PC-3 (cell line): ENCODE results near the gene HNRNPM. TPM values are rescaled to one million over a fixed set of nuclear protein-coding genes. Genes with fewer than 3 reads are reported as not detected.

Experiments
- ATAC-seq: fragments of 200-7000 bp; cut with Tn5 transposase; 2 replicates; pipeline ENCODE4 v1.9.1; 2020; ENCODE audit warnings: mild to moderate bottlenecking, moderate library complexity
- BruUV-seq: library from RNA; stranded (reverse); fragments of 400-500 nt; replicated peaks from 2 replicates; lab custom pipeline; 2021; lab: Mats Ljungman, UMichigan
- CTCF ChIA-PET: fragments of 300-600 bp; sonication (Branson Sonifier 250); formaldehyde crosslinking; loops from one replicate; lab custom pipeline; 2022; ENCODE audit warnings: antibody characterized with exemption; lab: Charles Lee
- POLR2A ChIA-PET: fragments of 300-600 bp; sonication (Branson Sonifier 250); formaldehyde crosslinking; loops from one replicate; lab custom pipeline; 2022; ENCODE audit warnings: antibody characterized with exemption; ENCODE audit not compliant: unreplicated experiment; lab: Charles Lee
- DNase-seq: peaks from one replicate; pipeline ENCODE4 v3.0.0-alpha.2; 2015
- H2AFZ ChIP-seq: fragments of 300-600 bp; sonication (generic); 2 replicates; pipeline ENCODE4 v1.6.0; 2016; ENCODE audit warnings: antibody characterized with exemption, low read length
- H3F3A ChIP-seq: fragments of 300-600 bp; sonication (generic); one replicate; pipeline ENCODE4 v1.6.0; 2017; ENCODE audit warnings: antibody characterized with exemption, low read length, control low read depth, mild to moderate bottlenecking; ENCODE audit not compliant: unreplicated experiment
- H3K27ac ChIP-seq: fragments of 300-600 bp; sonication (generic); 2 replicates; pipeline ENCODE4 v1.5.1; 2016; ENCODE audit warnings: mild to moderate bottlenecking, low read length
- H3K27me3 ChIP-seq: fragments of 300-600 bp; sonication (generic); 2 replicates; pipeline ENCODE4 v1.6.1; 2016; ENCODE audit warnings: low read length, mixed read lengths
- H3K36me3 ChIP-seq: fragments of 300-600 bp; sonication (generic); 2 replicates; pipeline ENCODE4 v1.6.1; 2016; ENCODE audit warnings: low read depth, mixed run types, low read length, mixed read lengths
- H3K4me1 ChIP-seq: fragments of 300-600 bp; sonication (generic); 2 replicates; pipeline ENCODE4 v1.5.1; 2016; ENCODE audit warnings: low read length; ENCODE audit not compliant: insufficient read depth
- H3K4me2 ChIP-seq: fragments of 300-600 bp; sonication (generic); 2 replicates; pipeline ENCODE4 v1.6.0; 2016; ENCODE audit warnings: low read length
- H3K4me3 ChIP-seq: fragments of 300-600 bp; sonication (generic); 2 replicates; pipeline ENCODE4 v1.5.1; 2016; ENCODE audit warnings: mild to moderate bottlenecking, low read length, mixed read lengths
- H3K79me2 ChIP-seq: fragments of 300-600 bp; sonication (generic); 2 replicates; pipeline ENCODE4 v1.6.1; 2017; ENCODE audit warnings: low read length, mixed read lengths
- H3K9ac ChIP-seq: fragments of 300-600 bp; sonication (generic); 2 replicates; pipeline ENCODE4 v1.6.0; 2016; ENCODE audit warnings: mild to moderate bottlenecking, low read length
- H3K9me2 ChIP-seq: fragments of 300-600 bp; sonication (generic); replicated peaks from 2 replicates; pipeline ENCODE4 v1.6.1; 2016; ENCODE audit warnings: mixed run types, low read length, mixed read lengths
- H3K9me3 ChIP-seq: fragments of 300-600 bp; sonication (generic); 2 replicates; pipeline ENCODE4 v1.6.1; 2016; ENCODE audit warnings: low read length, mixed read lengths
- H4K20me1 ChIP-seq: fragments of 300-600 bp; sonication (generic); 2 replicates; pipeline ENCODE4 v1.6.1; 2016; ENCODE audit warnings: low read length, mixed read lengths
- EZH2 ChIP-seq: fragments of 300-600 bp; sonication (generic); IDR thresholded peaks from one replicate; pipeline ENCODE4 v1.6.1; 2017; ENCODE audit warnings: antibody characterized with exemption, mild to moderate bottlenecking, low read length; ENCODE audit not compliant: unreplicated experiment
- EZH2phosphoT487 ChIP-seq: fragments of 300-600 bp; sonication (generic); IDR thresholded peaks from 2 replicates; pipeline ENCODE4 v1.6.1; 2018; ENCODE audit warnings: mild to moderate bottlenecking, antibody characterized with exemption, low read length, borderline replicate concordance
- intact Hi-C: fragments of 100-400 bp; cut with micrococcal nuclease; formaldehyde crosslinking; loops from 2 replicates; pipeline ENCODE4 v1.9.0; 2023
- total RNA-seq: library from RNA; depleted of rRNA; stranded (reverse); fragments of >200 nt; gene quantifications from 2 replicates; pipeline ENCODE4 v1.2.3, GENCODE V29; 2014
- TF ChIP-seq, protein P1 (sequence below): fragments of 300-600 bp; sonication (generic); conservative IDR thresholded peaks from 2 replicates; pipeline ENCODE4 v1.5.1; 2017; ENCODE audit warnings: antibody characterized with exemption, low read depth, mild to moderate bottlenecking, low read length

The HNRNPM gene
- total RNA-seq, 1 experiment from 2014 or later: 165 TPM

DNA sequence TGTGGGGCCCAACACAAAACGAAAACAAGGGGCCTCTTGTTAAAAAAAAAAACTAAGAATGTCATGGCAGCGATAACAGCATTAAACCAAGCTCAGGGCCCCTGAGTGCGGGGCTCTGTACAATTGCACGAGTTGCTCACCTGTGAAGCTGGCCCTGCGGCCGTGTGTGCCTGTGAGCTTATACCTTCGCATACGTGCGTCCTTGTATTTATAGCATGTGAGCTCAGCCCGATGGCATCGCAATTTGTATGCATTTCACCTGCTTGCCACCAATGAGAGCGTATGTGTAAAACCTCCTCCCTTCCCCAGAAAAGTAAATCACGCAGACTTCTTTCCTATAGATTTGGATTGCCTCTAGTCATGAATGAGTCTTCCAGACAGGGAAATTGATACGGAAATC lies 17.1 kb downstream of the HNRNPM start:
- Histone ChIP-seq H3K9me3 (no peaks in the 10 kb centered on the region), H3K4me3 (no peak overlapping the region), H3F3A (peaks cover 9% of the 10 kb centered on the region), H3K9me2 (no peaks in the 10 kb centered on the region), H3K9ac (no peak overlapping the region), H2AFZ (no peak overlapping the region), H3K27me3 (no peaks in the 10 kb centered on the region), H3K36me3 (peaks cover 81% of the 10 kb centered on the region), H3K79me2 (peaks cover 98% of the 10 kb centered on the region), H3K4me2 (no peak overlapping the region), H3K27ac (no peak overlapping the region), H4K20me1 (peaks cover 87% of the 10 kb centered on the region), H3K4me1 (peaks cover 40% of the 10 kb centered on the region)
- no peak for DNase-seq
- TF ChIP-seq EZH2phosphoT487 (no peak), EZH2 (no peak)
- TF ChIP-seq, protein P1, sequence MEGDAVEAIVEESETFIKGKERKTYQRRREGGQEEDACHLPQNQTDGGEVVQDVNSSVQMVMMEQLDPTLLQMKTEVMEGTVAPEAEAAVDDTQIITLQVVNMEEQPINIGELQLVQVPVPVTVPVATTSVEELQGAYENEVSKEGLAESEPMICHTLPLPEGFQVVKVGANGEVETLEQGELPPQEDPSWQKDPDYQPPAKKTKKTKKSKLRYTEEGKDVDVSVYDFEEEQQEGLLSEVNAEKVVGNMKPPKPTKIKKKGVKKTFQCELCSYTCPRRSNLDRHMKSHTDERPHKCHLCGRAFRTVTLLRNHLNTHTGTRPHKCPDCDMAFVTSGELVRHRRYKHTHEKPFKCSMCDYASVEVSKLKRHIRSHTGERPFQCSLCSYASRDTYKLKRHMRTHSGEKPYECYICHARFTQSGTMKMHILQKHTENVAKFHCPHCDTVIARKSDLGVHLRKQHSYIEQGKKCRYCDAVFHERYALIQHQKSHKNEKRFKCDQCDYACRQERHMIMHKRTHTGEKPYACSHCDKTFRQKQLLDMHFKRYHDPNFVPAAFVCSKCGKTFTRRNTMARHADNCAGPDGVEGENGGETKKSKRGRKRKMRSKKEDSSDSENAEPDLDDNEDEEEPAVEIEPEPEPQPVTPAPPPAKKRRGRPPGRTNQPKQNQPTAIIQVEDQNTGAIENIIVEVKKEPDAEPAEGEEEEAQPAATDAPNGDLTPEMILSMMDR: no peak
- no peak for ATAC-seq
- BruUV-seq: no TSS peak
- intact Hi-C loops: loop anchor here (2.0 kb wide), 1 partner anchor 71 kb away; the partner anchor contains the start of gene RAB11B
- ChIA-PET POLR2A (no interaction called here), CTCF (no interaction called here)

DNA sequence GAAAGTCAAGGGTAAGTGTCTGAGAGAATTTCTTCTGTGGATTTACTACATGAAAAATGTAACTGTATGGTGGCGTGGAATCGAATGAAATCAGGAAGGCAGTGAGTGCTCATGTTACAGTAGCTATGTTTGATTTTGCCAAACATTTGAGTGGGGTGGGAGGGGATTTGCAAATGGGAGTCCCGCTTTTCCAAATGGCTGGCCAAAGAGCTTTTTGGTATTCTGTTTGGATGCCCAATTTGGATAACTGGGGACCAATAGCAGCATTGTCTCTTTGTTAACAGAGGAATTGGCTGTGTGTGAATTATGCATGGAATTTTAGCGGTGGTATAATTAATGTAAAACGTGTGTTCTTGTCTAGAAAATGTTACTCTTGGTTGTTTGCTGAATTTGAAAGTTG lies 17.8 kb downstream of the HNRNPM start:
- Histone ChIP-seq H3F3A (peaks cover 9% of the 10 kb centered on the region), H4K20me1 (peaks cover 80% of the 10 kb centered on the region), H2AFZ (no peak overlapping the region), H3K4me2 (no peak overlapping the region), H3K36me3 (peaks cover 81% of the 10 kb centered on the region), H3K9me3 (no peaks in the 10 kb centered on the region), H3K4me3 (no peak overlapping the region), H3K9me2 (no peaks in the 10 kb centered on the region), H3K9ac (no peak overlapping the region), H3K27ac (no peak overlapping the region), H3K79me2 (peaks cover 98% of the 10 kb centered on the region), H3K27me3 (no peaks in the 10 kb centered on the region), H3K4me1 (peaks cover 34% of the 10 kb centered on the region)
- no TSS peak for BruUV-seq
- intact Hi-C loops: no loop called here
- no peak for ATAC-seq
- no peak for DNase-seq
- ChIA-PET POLR2A (no interaction called here), CTCF (no interaction called here)
- TF ChIP-seq EZH2phosphoT487: no peak
- TF ChIP-seq, protein P1: no peak
- no peak for TF ChIP-seq EZH2

GRCh38 chr19:8463365-8463764 lies 18.6 kb downstream of the HNRNPM start:
- Histone ChIP-seq H3F3A (peaks cover 9% of the 10 kb centered on the region), H3K79me2 (peaks cover 94% of the 10 kb centered on the region), H3K36me3 (peaks cover 79% of the 10 kb centered on the region), H3K9ac (no peak overlapping the region), H3K4me3 (no peak overlapping the region), H3K9me3 (no peaks in the 10 kb centered on the region), H2AFZ (no peak overlapping the region), H3K4me1 (peaks cover 26% of the 10 kb centered on the region), H3K9me2 (no peaks in the 10 kb centered on the region), H3K27ac (no peak overlapping the region), H4K20me1 (peaks cover 72% of the 10 kb centered on the region), H3K27me3 (no peaks in the 10 kb centered on the region), H3K4me2 (no peak overlapping the region)
- no peak for TF ChIP-seq EZH2
- TF ChIP-seq, protein P1: no peak
- TF ChIP-seq EZH2phosphoT487: no peak
- ChIA-PET CTCF (no interaction called here), POLR2A (no interaction called here)
- DNase-seq (no peak), ATAC-seq (no peak)
- intact Hi-C loops: no loop called here
- BruUV-seq: no TSS peak
